Measurements from ENCODE around the gene PFKFB2. TPM values are rescaled to one million over a fixed set of nuclear protein-coding genes. Genes with fewer than 3 reads are reported as not detected.

Gene PFKFB2
- total RNA-seq, 2 donors from 2014 or later: 5.6 to 6.1 TPM

GRCh38 chr1:207014728-207015127 lies 38.3 kb upstream of the PFKFB2 start:
- Histone ChIP-seq H3K27ac (no peak overlapping the region), H3K27me3 (replicated peaks; ENCODE audit: insufficient read depth) (no peaks in the 10 kb centered on the region), H3K4me1 (replicated peaks) (peaks cover 8% of the 10 kb centered on the region), H3K9me3 (no peaks in the 10 kb centered on the region), H3K4me3 (no peak overlapping the region), H3K36me3 (no peaks in the 10 kb centered on the region)
- intact Hi-C loops (cut with DNase I): no loop called here
- TF ChIP-seq POLR2AphosphoS5 (IDR thresholded peaks at IDR 0.05): no peak
- no peak for DNase-seq (ENCODE audit: low spot score)
- WGBS: 94% methylated on average over 3 of the region's 3 CpGs

- peaks cover 4% of the 10 kb centered on the region for H3K4me1 ChIP-seq (replicated peaks)
- WGBS: 96% methylated on average over 3 of the region's 3 CpGs
- DNase-seq (ENCODE audit: low spot score): no peak
- H3K9me3 ChIP-seq: no peaks in the 10 kb centered on the region
- no peak overlapping the region for H3K27ac ChIP-seq
- TF ChIP-seq CTCF (IDR thresholded peaks at IDR 0.05): no peak
- TF ChIP-seq POLR2AphosphoS5 (IDR thresholded peaks at IDR 0.05): no peak
- no peak for TF ChIP-seq POLR2A (IDR thresholded peaks at IDR 0.05)
- H3K27me3 ChIP-seq (replicated peaks; ENCODE audit: insufficient read depth): no peaks in the 10 kb centered on the region
- no peak overlapping the region for H3K4me3 ChIP-seq
- intact Hi-C loops (cut with DNase I): no loop called here
- no peaks in the 10 kb centered on the region for H3K36me3 ChIP-seq
Observed at GRCh38 chr1:207015791-207016190, 37.3 kb upstream of the PFKFB2 start.

- TF ChIP-seq CTCF (IDR thresholded peaks at IDR 0.05): no peak
- peak; percentile 69 for TF ChIP-seq POLR2AphosphoS5 (IDR thresholded peaks at IDR 0.05)
- peaks cover 0 to 3% of the 10 kb centered on the region in 2 donors for H3K36me3 ChIP-seq
- H3K27ac ChIP-seq: peak overlapping the region; percentile 10 to 41
- H3K9me3 ChIP-seq: no peaks in the 10 kb centered on the region
- peak; percentile 63 for DNase-seq (ENCODE audit: low spot score)
- whole genome bisulfite sequencing: 60% methylated on average over 7 of the region's 7 CpGs
- intact Hi-C loops (cut with DNase I): no loop called here
- no peak overlapping the region for H3K4me3 ChIP-seq
- no peaks in the 10 kb centered on the region for H3K27me3 ChIP-seq (replicated peaks; ENCODE audit: insufficient read depth)
- H3K4me1 ChIP-seq (replicated peaks): no peaks in the 10 kb centered on the region
Observed at GRCh38 chr1:207017615-207018559, 35.2 kb upstream of the PFKFB2 start.

- H3K9me3 ChIP-seq: no peaks in the 10 kb centered on the region
- 84% methylated on average over 4 of the region's 4 CpGs for WGBS
- peaks cover 0 to 3% of the 10 kb centered on the region in 2 donors for H3K36me3 ChIP-seq
- no peak overlapping the region for H3K4me3 ChIP-seq
- no peaks in the 10 kb centered on the region for H3K4me1 ChIP-seq (replicated peaks)
- no peak for DNase-seq (ENCODE audit: low spot score)
- no peaks in the 10 kb centered on the region for H3K27me3 ChIP-seq (replicated peaks; ENCODE audit: insufficient read depth)
- TF ChIP-seq POLR2AphosphoS5 (IDR thresholded peaks at IDR 0.05) (no peak), CTCF (IDR thresholded peaks at IDR 0.05) (no peak), POLR2A (IDR thresholded peaks at IDR 0.05) (no peak)
- H3K27ac ChIP-seq: peak overlapping the region; percentile 10 to 41
- intact Hi-C loops (cut with DNase I): no loop called here
Observed at GRCh38 chr1:207018707-207019106, 34.4 kb upstream of the PFKFB2 start.

- no peak for DNase-seq (ENCODE audit: low spot score)
- H3K4me1 ChIP-seq (replicated peaks): peaks cover 4% of the 10 kb centered on the region
- H3K27me3 ChIP-seq (replicated peaks; ENCODE audit: insufficient read depth): no peaks in the 10 kb centered on the region
- 91% methylated on average over 2 of the region's 2 CpGs for WGBS
- no peak for TF ChIP-seq CTCF (IDR thresholded peaks at IDR 0.05)
- TF ChIP-seq POLR2A (IDR thresholded peaks at IDR 0.05): no peak
- no peak for TF ChIP-seq POLR2AphosphoS5 (IDR thresholded peaks at IDR 0.05)
- peak overlapping the region; percentile 10 to 41 for H3K27ac ChIP-seq
- H3K4me3 ChIP-seq: no peak overlapping the region
- intact Hi-C loops (cut with DNase I): no loop called here
- peaks cover 0 to 3% of the 10 kb centered on the region in 2 donors for H3K36me3 ChIP-seq
- H3K9me3 ChIP-seq: no peaks in the 10 kb centered on the region
Observed at GRCh38 chr1:207019161-207019560, 33.9 kb upstream of the PFKFB2 start.
